Smooth muscle cell of the umbilical artery (primary cell): ENCODE data around the gene ASH1L. TPM values are rescaled to one million over a fixed set of nuclear protein-coding genes. Genes with fewer than 3 reads are reported as not detected.

Experiments used
- total RNA-seq: library from RNA; depleted of rRNA; stranded (reverse); fragments of >200 nt; gene quantifications from 2 replicates; pipeline ENCODE4 v1.2.3, GENCODE V29; 2014

Gene ASH1L
- total RNA-seq: 33.9 and 39.4 TPM in 2 replicates

GRCh38 chr1:155562581-155563376 is at the start of gene ASH1L:
Gene ASH1L (minus strand): TSS chr1:155562803. CDS start chr1:155521519, 41,284 bp downstream.

GRCh38 chr1:155609515-155610256 is 47.1 kb upstream of the ASH1L start, which contains the start of gene MSTO1:
Gene MSTO1 (plus strand): TSS chr1:155610218. CDS start chr1:155610249, 31 bp downstream.

GRCh38 chr1:155320661-155321617 is 241.7 kb downstream of the ASH1L start, which contains the start of gene RUSC1:
Gene RUSC1 (plus strand): TSS chr1:155320894. CDS start chr1:155321774, 880 bp downstream.

GRCh38 chr1:155308493-155309422 is 253.8 kb downstream of the ASH1L start, which contains the start of gene FDPS:
Gene FDPS (plus strand): TSS chr1:155308866. CDS start chr1:155309790, 924 bp downstream.

GRCh38 chr1:155301342-155301841 is 261.2 kb downstream of the ASH1L start, which contains the start of gene PKLR:
Gene PKLR (minus strand): TSS chr1:155301438. CDS start chr1:155301395, 43 bp downstream.

Other genes with a start within 250 kb of the ASH1L start
- gene RUSC1, start 241.9 kb downstream of the ASH1L start, total RNA-seq: 10.4 and 19.1 TPM in 2 replicates
- 29.7 and 33.3 TPM in 2 replicates for gene MSTO1, start 47.4 kb upstream of the ASH1L start, total RNA-seq
- gene YY1AP1, start 126.0 kb upstream of the ASH1L start, total RNA-seq: 36.3 and 56.1 TPM in 2 replicates
- gene DAP3, start 126.3 kb upstream of the ASH1L start, total RNA-seq: 53.7 and 71.6 TPM in 2 replicates